22Rv1 (cell line): ENCODE measurements around the gene CDH8.
"Not testable (repeated sequence)": the region's sequence is repeated elsewhere in the genome, so short reads cannot be mapped to it uniquely, and the experiment has no call there.

Experiments
- CTCF ChIP-seq: fragments of 450-650 bp; IDR thresholded peaks from 2 replicates; pipeline ENCODE4 v1.5.1; 2017; ENCODE audit warnings: mild to moderate bottlenecking
- ZFX ChIP-seq: fragments of 450-650 bp; IDR thresholded peaks from 2 replicates; pipeline ENCODE4 v1.6.1; 2017; ENCODE audit warnings: antibody characterized with exemption, borderline replicate concordance

- not testable (repeated sequence) for TF ChIP-seq CTCF, ZFX
Observed at GRCh38 chr16:61801217-61801616, 235.0 kb downstream of the CDH8 start.
